ENCODE data around the gene GJB1.
"Not testable (repeated sequence)": the region's sequence is repeated elsewhere in the genome, so short reads cannot be mapped to it uniquely, and the experiment has no call there.

GRCh38 chrX:71180579-71181265, 42.3 kb upstream of the GJB1 start:
- not testable (repeated sequence) for TF ChIP-seq CTCF, POLR2A, POLR2AphosphoS5, EP300 (IDR thresholded peaks at IDR 0.05)

Measured in upper lobe of left lung (tissue), 4 donors.